GM12891 (cell line): ENCODE measurements around the gene AARSD1.

Experiments
- POLR2A ChIP-seq: IDR thresholded peaks from 2 replicates; pipeline ENCODE4 v1.6.1; 2011; ENCODE audit warnings: low read depth, low read length, control low read depth
- POLR2AphosphoS5 ChIP-seq: IDR thresholded peaks from 2 replicates; pipeline ENCODE4 v1.6.1; 2011; ENCODE audit warnings: low read depth, low read length, control low read depth
- SPI1 ChIP-seq: IDR thresholded peaks from 2 replicates; pipeline ENCODE4 v1.6.1; 2011; ENCODE audit warnings: low read depth, low read length, control low read depth
- TAF1 ChIP-seq: IDR thresholded peaks from 2 replicates; pipeline ENCODE4 v1.6.1; 2011; ENCODE audit warnings: low read depth, low read length, control low read depth

- TF ChIP-seq POLR2A = no peak
- TF ChIP-seq TAF1 = no peak
- no peak for TF ChIP-seq SPI1
- TF ChIP-seq POLR2AphosphoS5 = no peak
These were observed 17.4 kb downstream of the AARSD1 start for GRCh38 chr17:42946812-42947211.
